ENCODE results near the gene ITGAX.

DNA sequence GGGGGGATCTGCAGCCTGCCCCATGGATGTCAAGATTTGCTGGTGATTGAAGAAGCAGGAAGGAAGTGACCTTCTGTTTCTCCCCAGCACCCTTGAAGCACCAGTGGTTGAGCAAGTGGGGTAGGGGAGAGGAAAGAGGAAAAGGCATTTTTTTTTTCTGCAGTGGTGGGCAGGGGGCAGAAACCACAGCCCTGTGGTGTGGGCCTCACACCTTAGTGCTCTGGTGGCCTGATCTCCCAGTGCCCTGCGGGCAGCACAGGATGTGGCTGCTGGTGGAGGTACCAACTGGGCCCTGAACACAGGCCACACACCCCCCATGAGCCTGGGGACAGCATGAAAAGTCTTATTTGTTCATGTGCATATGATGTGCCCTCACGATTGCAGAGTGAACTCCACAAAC is 45.2 kb downstream of the ITGAX start:
- TF ChIP-seq EZH2phosphoT487 (IDR thresholded peaks at IDR 0.05; ENCODE audit: unreplicated experiment) (no peak), POLR2AphosphoS5 (IDR thresholded peaks at IDR 0.05; ENCODE audit: low read depth) (no peak), EZH2 (IDR thresholded peaks at IDR 0.05; ENCODE audit: low read depth, unreplicated experiment) (no peak), CREB1 (CRISPR knock-in tag; IDR thresholded peaks at IDR 0.05; ENCODE audit: low read depth) (no peak)
- TF ChIP-seq, protein P1, sequence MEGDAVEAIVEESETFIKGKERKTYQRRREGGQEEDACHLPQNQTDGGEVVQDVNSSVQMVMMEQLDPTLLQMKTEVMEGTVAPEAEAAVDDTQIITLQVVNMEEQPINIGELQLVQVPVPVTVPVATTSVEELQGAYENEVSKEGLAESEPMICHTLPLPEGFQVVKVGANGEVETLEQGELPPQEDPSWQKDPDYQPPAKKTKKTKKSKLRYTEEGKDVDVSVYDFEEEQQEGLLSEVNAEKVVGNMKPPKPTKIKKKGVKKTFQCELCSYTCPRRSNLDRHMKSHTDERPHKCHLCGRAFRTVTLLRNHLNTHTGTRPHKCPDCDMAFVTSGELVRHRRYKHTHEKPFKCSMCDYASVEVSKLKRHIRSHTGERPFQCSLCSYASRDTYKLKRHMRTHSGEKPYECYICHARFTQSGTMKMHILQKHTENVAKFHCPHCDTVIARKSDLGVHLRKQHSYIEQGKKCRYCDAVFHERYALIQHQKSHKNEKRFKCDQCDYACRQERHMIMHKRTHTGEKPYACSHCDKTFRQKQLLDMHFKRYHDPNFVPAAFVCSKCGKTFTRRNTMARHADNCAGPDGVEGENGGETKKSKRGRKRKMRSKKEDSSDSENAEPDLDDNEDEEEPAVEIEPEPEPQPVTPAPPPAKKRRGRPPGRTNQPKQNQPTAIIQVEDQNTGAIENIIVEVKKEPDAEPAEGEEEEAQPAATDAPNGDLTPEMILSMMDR (conservative IDR thresholded peaks at IDR 0.05; ENCODE audit: low read depth in 2 of 2): no peak
- TF ChIP-seq, protein P2, sequence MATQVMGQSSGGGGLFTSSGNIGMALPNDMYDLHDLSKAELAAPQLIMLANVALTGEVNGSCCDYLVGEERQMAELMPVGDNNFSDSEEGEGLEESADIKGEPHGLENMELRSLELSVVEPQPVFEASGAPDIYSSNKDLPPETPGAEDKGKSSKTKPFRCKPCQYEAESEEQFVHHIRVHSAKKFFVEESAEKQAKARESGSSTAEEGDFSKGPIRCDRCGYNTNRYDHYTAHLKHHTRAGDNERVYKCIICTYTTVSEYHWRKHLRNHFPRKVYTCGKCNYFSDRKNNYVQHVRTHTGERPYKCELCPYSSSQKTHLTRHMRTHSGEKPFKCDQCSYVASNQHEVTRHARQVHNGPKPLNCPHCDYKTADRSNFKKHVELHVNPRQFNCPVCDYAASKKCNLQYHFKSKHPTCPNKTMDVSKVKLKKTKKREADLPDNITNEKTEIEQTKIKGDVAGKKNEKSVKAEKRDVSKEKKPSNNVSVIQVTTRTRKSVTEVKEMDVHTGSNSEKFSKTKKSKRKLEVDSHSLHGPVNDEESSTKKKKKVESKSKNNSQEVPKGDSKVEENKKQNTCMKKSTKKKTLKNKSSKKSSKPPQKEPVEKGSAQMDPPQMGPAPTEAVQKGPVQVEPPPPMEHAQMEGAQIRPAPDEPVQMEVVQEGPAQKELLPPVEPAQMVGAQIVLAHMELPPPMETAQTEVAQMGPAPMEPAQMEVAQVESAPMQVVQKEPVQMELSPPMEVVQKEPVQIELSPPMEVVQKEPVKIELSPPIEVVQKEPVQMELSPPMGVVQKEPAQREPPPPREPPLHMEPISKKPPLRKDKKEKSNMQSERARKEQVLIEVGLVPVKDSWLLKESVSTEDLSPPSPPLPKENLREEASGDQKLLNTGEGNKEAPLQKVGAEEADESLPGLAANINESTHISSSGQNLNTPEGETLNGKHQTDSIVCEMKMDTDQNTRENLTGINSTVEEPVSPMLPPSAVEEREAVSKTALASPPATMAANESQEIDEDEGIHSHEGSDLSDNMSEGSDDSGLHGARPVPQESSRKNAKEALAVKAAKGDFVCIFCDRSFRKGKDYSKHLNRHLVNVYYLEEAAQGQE (IDR thresholded peaks at IDR 0.05; ENCODE audit: unreplicated experiment): no peak

Measured in GM23338 (cell line).